OCI-LY3 (cell line): ENCODE results near the gene DKK3.

ENCODE experiments used
- EZH2phosphoT487 ChIP-seq: fragments of 200-600 bp; shearing (Covaris generic); IDR thresholded peaks from 2 replicates; pipeline ENCODE4 v1.6.1; 2018; ENCODE audit warnings: antibody characterized with exemption, mixed run types, low read depth
- TF ChIP-seq, protein P1 (sequence below): fragments of 200-600, 300-600 bp; sonication (generic); IDR thresholded peaks from 2 replicates; pipeline ENCODE4 v1.5.1; 2014; ENCODE audit warnings: antibody characterized with exemption, low read length, low read depth

DNA sequence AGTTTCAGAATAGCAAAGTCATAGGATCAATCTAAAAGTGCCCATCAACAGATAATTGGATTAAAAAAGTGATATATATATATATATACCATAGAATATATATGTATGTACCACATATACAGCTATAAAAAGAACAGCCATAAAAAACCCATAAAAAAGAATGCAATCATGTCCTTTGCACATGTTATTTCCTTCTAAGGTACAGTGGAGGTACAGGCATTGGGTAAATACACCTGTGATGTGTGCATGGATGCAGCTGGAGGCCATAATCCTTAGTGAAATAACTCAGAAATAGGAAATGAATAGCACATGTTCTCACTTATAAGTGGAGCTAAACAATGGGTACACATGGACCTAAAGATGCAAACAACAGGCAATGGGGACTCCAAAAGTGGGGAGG, 7.1 kb upstream of the DKK3 start:
- TF ChIP-seq, protein P1, sequence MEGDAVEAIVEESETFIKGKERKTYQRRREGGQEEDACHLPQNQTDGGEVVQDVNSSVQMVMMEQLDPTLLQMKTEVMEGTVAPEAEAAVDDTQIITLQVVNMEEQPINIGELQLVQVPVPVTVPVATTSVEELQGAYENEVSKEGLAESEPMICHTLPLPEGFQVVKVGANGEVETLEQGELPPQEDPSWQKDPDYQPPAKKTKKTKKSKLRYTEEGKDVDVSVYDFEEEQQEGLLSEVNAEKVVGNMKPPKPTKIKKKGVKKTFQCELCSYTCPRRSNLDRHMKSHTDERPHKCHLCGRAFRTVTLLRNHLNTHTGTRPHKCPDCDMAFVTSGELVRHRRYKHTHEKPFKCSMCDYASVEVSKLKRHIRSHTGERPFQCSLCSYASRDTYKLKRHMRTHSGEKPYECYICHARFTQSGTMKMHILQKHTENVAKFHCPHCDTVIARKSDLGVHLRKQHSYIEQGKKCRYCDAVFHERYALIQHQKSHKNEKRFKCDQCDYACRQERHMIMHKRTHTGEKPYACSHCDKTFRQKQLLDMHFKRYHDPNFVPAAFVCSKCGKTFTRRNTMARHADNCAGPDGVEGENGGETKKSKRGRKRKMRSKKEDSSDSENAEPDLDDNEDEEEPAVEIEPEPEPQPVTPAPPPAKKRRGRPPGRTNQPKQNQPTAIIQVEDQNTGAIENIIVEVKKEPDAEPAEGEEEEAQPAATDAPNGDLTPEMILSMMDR, result no peak
- TF ChIP-seq EZH2phosphoT487, result no peak
